ENCODE data around the gene HDAC4. TPM values are rescaled to one million over a fixed set of nuclear protein-coding genes. Genes with fewer than 3 reads are reported as not detected.

The HDAC4 gene
- total RNA-seq, 2 experiments from 2014 or later: 22.6 to 24.5 TPM

DNA sequence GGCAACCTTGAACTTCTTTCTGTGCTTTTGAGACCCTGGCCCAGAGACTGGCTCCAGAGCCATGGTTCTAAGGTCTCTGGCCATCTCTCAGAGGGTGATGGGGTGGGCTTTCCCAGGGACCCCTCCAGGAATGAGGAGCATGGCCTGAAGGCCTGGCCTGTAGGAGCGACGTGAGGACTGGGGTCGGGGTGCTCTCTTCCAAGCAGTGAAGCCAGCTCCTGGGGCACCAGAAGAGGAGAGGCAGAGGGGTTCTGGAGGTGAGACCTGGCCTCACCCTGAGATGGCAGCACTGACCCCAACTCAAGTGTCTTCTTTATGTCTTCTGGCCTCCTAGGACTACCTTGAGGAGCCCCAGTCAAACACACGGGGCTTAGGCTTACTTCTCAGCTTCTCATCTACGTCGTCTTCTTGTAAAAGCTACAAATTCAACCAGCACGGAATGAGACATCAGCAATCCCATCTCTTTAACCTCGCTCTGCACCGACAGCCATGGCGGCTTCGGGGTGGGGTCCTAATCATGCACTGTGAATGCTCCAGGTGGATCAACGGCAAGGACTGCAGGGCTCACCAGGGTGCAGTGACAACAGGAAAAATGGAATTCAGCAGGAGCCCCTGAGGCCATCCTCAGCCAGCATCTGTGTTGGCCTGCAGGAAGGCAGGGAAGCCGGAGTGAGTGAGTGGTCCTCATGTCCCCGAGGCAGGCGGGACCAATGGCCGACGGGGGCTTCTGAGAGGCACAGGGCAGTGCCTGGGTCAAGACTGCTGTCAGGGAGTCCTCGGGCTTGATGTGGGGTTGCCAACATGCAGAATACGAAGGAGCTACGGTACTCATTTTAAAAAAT is 214.1 kb downstream of the HDAC4 start:
- intact Hi-C loops (cut with micrococcal nuclease): no loop called here
- ATAC-seq (no peak), DNase-seq (no peak)
- CTCF ChIA-PET: no interaction called here
- H3K9me3 Mint-ChIP-seq: no peaks in the 10 kb centered on the region
- no peaks in the 10 kb centered on the region for H3K4me1 Mint-ChIP-seq (ENCODE audit: low read depth)
- peaks cover 25% of the 10 kb centered on the region for H3K36me3 Mint-ChIP-seq (ENCODE audit: low read depth)
- H3K27ac Mint-ChIP-seq: no peak overlapping the region
- H3K27me3 Mint-ChIP-seq: no peaks in the 10 kb centered on the region
- POLR2A ChIA-PET: no interaction called here
- TF ChIP-seq, protein P1, sequence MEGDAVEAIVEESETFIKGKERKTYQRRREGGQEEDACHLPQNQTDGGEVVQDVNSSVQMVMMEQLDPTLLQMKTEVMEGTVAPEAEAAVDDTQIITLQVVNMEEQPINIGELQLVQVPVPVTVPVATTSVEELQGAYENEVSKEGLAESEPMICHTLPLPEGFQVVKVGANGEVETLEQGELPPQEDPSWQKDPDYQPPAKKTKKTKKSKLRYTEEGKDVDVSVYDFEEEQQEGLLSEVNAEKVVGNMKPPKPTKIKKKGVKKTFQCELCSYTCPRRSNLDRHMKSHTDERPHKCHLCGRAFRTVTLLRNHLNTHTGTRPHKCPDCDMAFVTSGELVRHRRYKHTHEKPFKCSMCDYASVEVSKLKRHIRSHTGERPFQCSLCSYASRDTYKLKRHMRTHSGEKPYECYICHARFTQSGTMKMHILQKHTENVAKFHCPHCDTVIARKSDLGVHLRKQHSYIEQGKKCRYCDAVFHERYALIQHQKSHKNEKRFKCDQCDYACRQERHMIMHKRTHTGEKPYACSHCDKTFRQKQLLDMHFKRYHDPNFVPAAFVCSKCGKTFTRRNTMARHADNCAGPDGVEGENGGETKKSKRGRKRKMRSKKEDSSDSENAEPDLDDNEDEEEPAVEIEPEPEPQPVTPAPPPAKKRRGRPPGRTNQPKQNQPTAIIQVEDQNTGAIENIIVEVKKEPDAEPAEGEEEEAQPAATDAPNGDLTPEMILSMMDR (IDR thresholded peaks at IDR 0.05): no peak
- H3K4me3 Mint-ChIP-seq: no peak overlapping the region

DNA sequence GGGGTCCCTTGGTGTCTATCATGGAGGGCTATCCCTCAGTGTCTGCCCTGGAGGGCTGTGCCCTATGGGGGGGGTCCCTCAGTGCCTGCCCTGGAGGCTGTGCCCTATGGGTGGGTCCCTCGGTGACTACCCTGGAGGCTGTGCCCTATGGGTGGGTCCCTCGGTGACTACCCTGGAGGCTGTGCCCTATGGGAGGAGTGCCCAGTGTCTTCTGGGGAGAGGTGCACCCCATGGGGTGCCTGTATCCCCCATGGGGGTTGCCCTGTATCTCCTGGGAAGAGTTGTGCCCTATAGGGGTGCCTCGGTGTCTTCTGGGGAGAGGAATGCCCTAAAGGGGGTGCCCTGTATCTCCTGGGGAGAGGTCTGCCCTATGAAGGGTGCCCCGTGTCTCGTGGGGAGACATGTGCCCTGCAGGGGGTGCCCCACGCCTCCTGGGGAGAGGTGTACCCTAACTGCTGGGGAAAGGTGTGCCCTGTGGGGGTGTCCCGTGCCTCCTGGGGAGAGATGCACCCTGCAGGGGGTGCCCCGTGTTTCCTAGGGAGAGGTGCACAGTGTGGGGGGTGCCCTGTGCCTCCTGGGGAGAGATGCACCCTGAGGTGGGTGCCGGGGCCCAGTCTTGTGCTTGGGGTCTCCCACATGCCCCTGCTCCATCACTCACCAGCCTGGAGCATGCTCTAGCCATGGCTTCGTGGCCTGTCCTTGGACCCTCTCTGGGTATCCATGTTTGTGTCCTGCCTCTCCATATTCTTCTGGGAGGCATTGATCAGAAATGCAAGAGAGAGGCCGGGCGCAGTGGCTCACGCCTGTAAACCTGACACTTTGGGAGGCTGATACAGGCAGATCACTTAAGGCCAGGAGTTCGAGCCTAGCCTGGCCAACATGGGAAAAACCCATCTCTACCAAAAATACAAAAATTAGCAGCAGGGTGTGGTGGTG is 215.6 kb downstream of the HDAC4 start:
- ChIA-PET CTCF (no interaction called here), POLR2A (no interaction called here)
- Mint-ChIP-seq H3K4me1 (ENCODE audit: low read depth) (no peaks in the 10 kb centered on the region), H3K9me3 (no peaks in the 10 kb centered on the region), H3K27me3 (no peaks in the 10 kb centered on the region), H3K4me3 (no peak overlapping the region), H3K27ac (no peak overlapping the region), H3K36me3 (ENCODE audit: low read depth) (peaks cover 23% of the 10 kb centered on the region)
- DNase-seq (no peak), ATAC-seq (peak; percentile 24)
- TF ChIP-seq, protein P1 (IDR thresholded peaks at IDR 0.05): no peak
- intact Hi-C loops (cut with micrococcal nuclease): no loop called here

DNA sequence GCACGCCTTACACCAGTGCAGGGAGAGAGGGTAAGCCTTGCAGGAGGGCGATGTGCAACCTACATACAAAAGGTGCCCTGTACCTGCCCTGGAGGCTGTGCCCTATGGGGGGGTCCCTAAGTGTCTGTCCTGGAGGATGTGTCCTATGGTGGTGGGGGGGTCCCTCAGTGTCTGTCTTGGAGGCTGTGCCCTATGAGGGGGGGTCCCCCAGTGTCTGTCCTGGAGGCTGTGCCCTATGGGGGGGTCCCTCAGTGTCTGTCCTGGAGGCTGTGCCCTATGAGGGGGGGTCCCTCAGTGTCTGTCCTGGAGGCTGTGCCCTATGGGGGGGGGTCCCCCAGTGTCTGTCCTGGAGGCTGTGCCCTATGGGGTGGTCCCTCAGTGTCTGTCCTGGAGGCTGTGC is 216.6 kb downstream of the HDAC4 start:
- no peaks in the 10 kb centered on the region for H3K4me1 Mint-ChIP-seq (ENCODE audit: low read depth)
- POLR2A ChIA-PET: no interaction called here
- no peak overlapping the region for H3K27ac Mint-ChIP-seq
- H3K9me3 Mint-ChIP-seq: no peaks in the 10 kb centered on the region
- CTCF ChIA-PET: no interaction called here
- H3K27me3 Mint-ChIP-seq: no peaks in the 10 kb centered on the region
- no peak overlapping the region for H3K4me3 Mint-ChIP-seq
- H3K36me3 Mint-ChIP-seq (ENCODE audit: low read depth): peaks cover 18% of the 10 kb centered on the region
- TF ChIP-seq, protein P1 (IDR thresholded peaks at IDR 0.05): no peak
- ATAC-seq (no peak), DNase-seq (no peak)
- intact Hi-C loops (cut with micrococcal nuclease): no loop called here

DNA sequence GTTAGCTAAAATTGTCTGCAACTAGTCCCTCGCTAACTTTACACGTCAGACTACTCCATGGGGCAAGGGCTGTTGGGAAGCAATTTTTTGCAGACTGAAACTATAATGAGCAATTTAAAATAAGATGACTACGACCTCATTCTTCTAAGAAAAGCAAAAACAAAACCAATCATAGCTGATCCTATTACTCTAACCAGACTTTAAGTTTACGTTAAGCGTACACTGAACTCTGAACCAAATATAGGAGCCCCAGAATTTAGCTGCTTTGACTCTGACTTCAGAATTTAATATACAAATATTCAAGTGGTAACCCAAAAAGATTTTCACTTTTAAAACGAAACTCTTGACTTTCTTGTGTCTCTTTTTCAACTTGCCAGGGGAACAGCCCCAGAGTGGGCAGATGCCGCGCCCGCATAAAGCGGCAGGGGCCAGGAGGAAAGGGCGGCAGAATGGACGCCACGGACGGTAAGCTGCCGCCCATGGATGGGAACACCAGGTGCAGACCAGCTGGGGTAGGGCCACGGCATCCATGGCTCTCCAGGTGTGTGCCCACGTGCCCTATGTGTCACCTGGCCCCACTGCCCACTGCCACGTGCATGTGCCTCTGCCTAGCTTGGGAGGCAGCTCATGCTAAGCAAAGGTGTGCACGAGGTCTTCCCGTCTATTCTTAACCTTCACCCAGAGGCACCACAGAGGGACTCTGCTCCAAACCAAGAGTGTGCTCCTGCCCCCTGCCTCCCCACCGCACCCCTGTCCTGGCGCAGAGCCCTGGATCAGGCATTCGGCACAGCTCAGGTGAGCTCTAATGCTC is 217.6 kb downstream of the HDAC4 start:
- no peaks in the 10 kb centered on the region for H3K27me3 Mint-ChIP-seq
- TF ChIP-seq, protein P1 (IDR thresholded peaks at IDR 0.05): no peak
- H3K27ac Mint-ChIP-seq: no peak overlapping the region
- H3K9me3 Mint-ChIP-seq: peaks cover 1% of the 10 kb centered on the region
- ATAC-seq (no peak), DNase-seq (no peak)
- ChIA-PET POLR2A (no interaction called here), CTCF (interaction anchor here (1.1 to 1.5 kb wide), 2 partner anchors 16 to 84 kb away, joined by 3 read pairs; no protein-coding TSS in a partner anchor)
- intact Hi-C loops (cut with micrococcal nuclease): no loop called here
- peaks cover 19% of the 10 kb centered on the region for H3K36me3 Mint-ChIP-seq (ENCODE audit: low read depth)
- H3K4me3 Mint-ChIP-seq: no peak overlapping the region
- no peaks in the 10 kb centered on the region for H3K4me1 Mint-ChIP-seq (ENCODE audit: low read depth)

Data from activated CD8-positive, alpha-beta T cell treated with anti-CD3 and anti-CD28 coated beads for 36 hours (primary cell).